ENCODE results near the gene KCNJ9.

KCNJ9 gene

DNA sequence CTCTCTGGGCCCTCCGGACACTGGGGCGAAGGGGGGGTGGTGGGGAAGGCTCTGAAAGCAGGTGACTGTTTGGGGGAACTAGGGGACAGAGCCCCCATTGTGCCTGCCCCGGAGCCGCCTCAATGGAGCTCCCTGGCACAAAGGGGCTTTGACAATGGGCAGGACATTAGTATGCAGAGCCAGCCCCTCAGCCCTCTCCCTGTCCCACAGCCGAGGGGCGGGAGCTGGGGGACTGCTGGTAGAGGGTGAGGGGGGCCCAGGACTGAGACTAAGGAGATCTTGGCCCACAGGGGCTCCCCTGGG lies 19.2 kb upstream of the KCNJ9 start:
- no peak overlapping the region for H3K9ac ChIP-seq (ENCODE audit: low read depth, low read length, poor library complexity, severe bottlenecking)
- H3K79me2 ChIP-seq (ENCODE audit: insufficient read depth, low read length): no peaks in the 10 kb centered on the region
- H3K9me2 ChIP-seq (replicated peaks; ENCODE audit: low read depth, low read length): no peaks in the 10 kb centered on the region
- H3K4me1 ChIP-seq (ENCODE audit: insufficient read depth, low read length, poor library complexity, severe bottlenecking): no peaks in the 10 kb centered on the region
- no peak overlapping the region for H3K4me2 ChIP-seq (ENCODE audit: low read depth, low read length, poor library complexity, severe bottlenecking)
- H3K4me3 ChIP-seq (ENCODE audit: low read length, poor library complexity, severe bottlenecking): no peak overlapping the region
- no peak overlapping the region for H2AFZ ChIP-seq (ENCODE audit: low read length)
- no peaks in the 10 kb centered on the region for H3K27me3 ChIP-seq (ENCODE audit: insufficient read depth, low read length, poor library complexity, severe bottlenecking)
- H3K36me3 ChIP-seq (ENCODE audit: insufficient read depth, low read length): no peaks in the 10 kb centered on the region
- no peaks in the 10 kb centered on the region for H4K20me1 ChIP-seq (ENCODE audit: insufficient read depth, low read length, poor library complexity, severe bottlenecking)
- H3F3A ChIP-seq (ENCODE audit: low read depth): no peaks in the 10 kb centered on the region
- TF ChIP-seq EZH2phosphoT487 (IDR thresholded peaks at IDR 0.05; ENCODE audit: borderline replicate concordance): no peak
- TF ChIP-seq, protein P1, sequence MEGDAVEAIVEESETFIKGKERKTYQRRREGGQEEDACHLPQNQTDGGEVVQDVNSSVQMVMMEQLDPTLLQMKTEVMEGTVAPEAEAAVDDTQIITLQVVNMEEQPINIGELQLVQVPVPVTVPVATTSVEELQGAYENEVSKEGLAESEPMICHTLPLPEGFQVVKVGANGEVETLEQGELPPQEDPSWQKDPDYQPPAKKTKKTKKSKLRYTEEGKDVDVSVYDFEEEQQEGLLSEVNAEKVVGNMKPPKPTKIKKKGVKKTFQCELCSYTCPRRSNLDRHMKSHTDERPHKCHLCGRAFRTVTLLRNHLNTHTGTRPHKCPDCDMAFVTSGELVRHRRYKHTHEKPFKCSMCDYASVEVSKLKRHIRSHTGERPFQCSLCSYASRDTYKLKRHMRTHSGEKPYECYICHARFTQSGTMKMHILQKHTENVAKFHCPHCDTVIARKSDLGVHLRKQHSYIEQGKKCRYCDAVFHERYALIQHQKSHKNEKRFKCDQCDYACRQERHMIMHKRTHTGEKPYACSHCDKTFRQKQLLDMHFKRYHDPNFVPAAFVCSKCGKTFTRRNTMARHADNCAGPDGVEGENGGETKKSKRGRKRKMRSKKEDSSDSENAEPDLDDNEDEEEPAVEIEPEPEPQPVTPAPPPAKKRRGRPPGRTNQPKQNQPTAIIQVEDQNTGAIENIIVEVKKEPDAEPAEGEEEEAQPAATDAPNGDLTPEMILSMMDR (conservative IDR thresholded peaks at IDR 0.05; ENCODE audit: low read length): no peak
- no peaks in the 10 kb centered on the region for H3K9me3 ChIP-seq (ENCODE audit: insufficient read depth, low read depth, low read length)

DNA sequence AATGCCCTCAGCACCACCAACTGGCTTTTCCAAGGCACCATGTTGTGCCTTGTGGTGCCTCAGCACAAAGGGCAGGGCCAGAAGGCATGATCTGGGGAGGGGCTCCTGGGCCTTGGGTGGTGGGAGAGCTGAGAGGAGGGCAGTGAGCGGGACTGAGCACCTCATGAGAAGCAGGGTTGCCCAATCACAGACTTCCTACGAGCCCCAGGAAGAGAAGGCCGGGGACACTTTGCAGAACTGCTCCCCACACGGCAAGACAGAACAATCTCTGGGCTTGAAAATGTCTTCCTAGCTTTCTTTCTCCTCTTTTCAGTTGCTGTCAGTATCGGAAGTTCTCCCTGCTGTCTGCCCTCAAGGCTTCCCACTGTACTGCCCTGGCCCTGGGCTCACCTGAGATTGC lies 18.2 kb upstream of the KCNJ9 start:
- no peaks in the 10 kb centered on the region for H3K36me3 ChIP-seq (ENCODE audit: insufficient read depth, low read length)
- no peaks in the 10 kb centered on the region for H3F3A ChIP-seq (ENCODE audit: low read depth)
- H3K79me2 ChIP-seq (ENCODE audit: insufficient read depth, low read length): no peaks in the 10 kb centered on the region
- H3K9me3 ChIP-seq (ENCODE audit: insufficient read depth, low read depth, low read length): no peaks in the 10 kb centered on the region
- no peak overlapping the region for H3K9ac ChIP-seq (ENCODE audit: low read depth, low read length, poor library complexity, severe bottlenecking)
- no peaks in the 10 kb centered on the region for H3K9me2 ChIP-seq (replicated peaks; ENCODE audit: low read depth, low read length)
- no peaks in the 10 kb centered on the region for H3K4me1 ChIP-seq (ENCODE audit: insufficient read depth, low read length, poor library complexity, severe bottlenecking)
- no peaks in the 10 kb centered on the region for H3K27me3 ChIP-seq (ENCODE audit: insufficient read depth, low read length, poor library complexity, severe bottlenecking)
- H4K20me1 ChIP-seq (ENCODE audit: insufficient read depth, low read length, poor library complexity, severe bottlenecking): no peaks in the 10 kb centered on the region
- H3K4me2 ChIP-seq (ENCODE audit: low read depth, low read length, poor library complexity, severe bottlenecking): no peak overlapping the region
- no peak for TF ChIP-seq EZH2phosphoT487 (IDR thresholded peaks at IDR 0.05; ENCODE audit: borderline replicate concordance)
- TF ChIP-seq, protein P1 (conservative IDR thresholded peaks at IDR 0.05; ENCODE audit: low read length): no peak
- H2AFZ ChIP-seq (ENCODE audit: low read length): no peak overlapping the region
- no peak overlapping the region for H3K4me3 ChIP-seq (ENCODE audit: low read length, poor library complexity, severe bottlenecking)

DNA sequence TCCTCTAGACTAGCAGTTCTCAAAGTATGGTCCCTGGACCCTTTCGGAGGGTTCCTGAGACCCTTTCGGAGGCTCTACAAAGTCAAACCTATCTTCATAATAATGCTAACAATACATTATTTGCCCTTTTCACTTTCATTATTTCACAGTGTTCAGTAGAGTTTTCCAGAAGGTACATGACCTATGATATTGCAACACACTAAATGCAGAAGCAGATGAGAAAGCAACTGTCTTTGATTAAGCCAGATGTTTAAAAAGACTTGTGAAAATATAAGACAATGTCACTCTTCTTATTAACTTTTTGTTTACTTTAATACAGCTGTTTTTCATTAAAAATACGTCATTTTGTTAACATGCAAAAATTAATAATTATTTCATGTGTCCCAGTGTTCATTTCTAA lies 17.2 kb upstream of the KCNJ9 start:
- Histone ChIP-seq H4K20me1 (ENCODE audit: insufficient read depth, low read length, poor library complexity, severe bottlenecking) (no peaks in the 10 kb centered on the region), H3F3A (ENCODE audit: low read depth) (no peaks in the 10 kb centered on the region), H3K4me3 (ENCODE audit: low read length, poor library complexity, severe bottlenecking) (no peak overlapping the region), H3K9me3 (ENCODE audit: insufficient read depth, low read depth, low read length) (no peaks in the 10 kb centered on the region), H3K4me1 (ENCODE audit: insufficient read depth, low read length, poor library complexity, severe bottlenecking) (no peaks in the 10 kb centered on the region), H3K9me2 (replicated peaks; ENCODE audit: low read depth, low read length) (no peaks in the 10 kb centered on the region), H3K4me2 (ENCODE audit: low read depth, low read length, poor library complexity, severe bottlenecking) (no peak overlapping the region), H2AFZ (ENCODE audit: low read length) (no peak overlapping the region), H3K27me3 (ENCODE audit: insufficient read depth, low read length, poor library complexity, severe bottlenecking) (no peaks in the 10 kb centered on the region), H3K9ac (ENCODE audit: low read depth, low read length, poor library complexity, severe bottlenecking) (no peak overlapping the region), H3K36me3 (ENCODE audit: insufficient read depth, low read length) (no peaks in the 10 kb centered on the region), H3K79me2 (ENCODE audit: insufficient read depth, low read length) (no peaks in the 10 kb centered on the region)
- no peak for TF ChIP-seq EZH2phosphoT487 (IDR thresholded peaks at IDR 0.05; ENCODE audit: borderline replicate concordance)
- TF ChIP-seq, protein P1 (conservative IDR thresholded peaks at IDR 0.05; ENCODE audit: low read length): no peak
